Fibroblast of the aortic adventitia (primary cell): ENCODE data around the gene GNAO1. TPM values are rescaled to one million over a fixed set of nuclear protein-coding genes. Genes with fewer than 3 reads are reported as not detected.

Source experiments
- DNase-seq: peaks from one replicate; pipeline ENCODE4 v3.0.0-alpha.2; 2010; ENCODE audit warnings: low read depth
- H3K4me3 ChIP-seq: 2 replicates; pipeline ENCODE4 v1.5.1; 2011; ENCODE audit warnings: low read depth, mild to moderate bottlenecking, control low read depth, low read length, moderate library complexity
- CTCF ChIP-seq: IDR thresholded peaks from 2 replicates; pipeline ENCODE4 v1.5.1; 2011; ENCODE audit warnings: mild to moderate bottlenecking, low read length, control low read depth, inconsistent platforms; ENCODE audit not compliant: insufficient read depth
- total RNA-seq: library from RNA; depleted of rRNA; stranded (reverse); fragments of >200 nt; gene quantifications from 2 replicates; pipeline ENCODE4 v1.2.3, GENCODE V29; 2012; ENCODE audit warnings: low replicate concordance

GNAO1 gene
- total RNA-seq, 1 donor, result 0.09 TPM

- TF ChIP-seq CTCF, result no peak
- DNase-seq, result no peak
These were observed 172.7 kb downstream of the GNAO1 start for GRCh38 chr16:56363781-56364565.

GRCh38 chr16:56364865-56365264 lies 173.6 kb downstream of the GNAO1 start:
- H3K4me3 ChIP-seq, result no peak overlapping the region
- TF ChIP-seq CTCF, result no peak
- no peak for DNase-seq

More at GRCh38 chr16:56363781-56364565, 172.7 kb downstream of the GNAO1 start:
- no peak overlapping the region for H3K4me3 ChIP-seq

GRCh38 chr16:56365552-56365951 lies 174.3 kb downstream of the GNAO1 start:
- H3K4me3 ChIP-seq, result no peak overlapping the region
- DNase-seq, result no peak
- no peak for TF ChIP-seq CTCF

- DNase-seq, result no peak
- H3K4me3 ChIP-seq, result no peak overlapping the region
These were observed 175.7 kb downstream of the GNAO1 start for GRCh38 chr16:56366945-56367344.

GRCh38 chr16:56367764-56368163 lies 176.5 kb downstream of the GNAO1 start:
- no peak overlapping the region for H3K4me3 ChIP-seq
- DNase-seq, result no peak
- TF ChIP-seq CTCF, result no peak

More at GRCh38 chr16:56366945-56367344, 175.7 kb downstream of the GNAO1 start:
- TF ChIP-seq CTCF, result no peak

GRCh38 chr16:56368545-56368944 lies 177.3 kb downstream of the GNAO1 start:
- H3K4me3 ChIP-seq, result no peak overlapping the region
- TF ChIP-seq CTCF, result no peak
- no peak for DNase-seq
